Measurements from ENCODE around the gene CDC42EP4. TPM values are rescaled to one million over a fixed set of nuclear protein-coding genes. Genes with fewer than 3 reads are reported as not detected.

The CDC42EP4 gene
- total RNA-seq, 1 experiment from 2014 or later: 25.8 TPM

DNA sequence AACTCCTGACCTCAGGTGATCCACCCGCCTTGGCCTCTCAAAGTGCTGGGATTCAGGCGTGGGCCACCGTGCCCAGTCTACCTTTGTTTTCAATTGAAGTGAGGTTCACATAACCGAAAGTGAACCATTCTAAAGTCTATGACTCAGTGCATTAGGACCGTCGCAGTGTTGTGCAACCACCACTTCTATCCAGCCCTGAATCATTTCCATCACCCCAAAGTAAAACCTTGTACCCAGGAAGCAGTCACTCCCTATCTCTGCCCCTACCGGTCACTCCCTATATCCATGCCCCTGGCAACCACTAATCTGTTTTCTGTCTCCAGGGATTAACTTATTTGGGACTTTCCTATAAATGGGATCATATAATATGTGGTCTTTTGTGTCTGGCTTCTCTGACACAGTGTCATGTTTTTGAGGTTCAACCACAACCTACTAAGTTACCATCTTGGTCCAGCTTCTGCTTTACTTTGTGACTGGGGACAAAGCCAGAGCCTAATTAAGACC is 28.3 kb upstream of the CDC42EP4 start:
- H3K27me3 Mint-ChIP-seq (ENCODE audit: insufficient read depth, unreplicated experiment): no peaks in the 10 kb centered on the region
- ChIA-PET POLR2A (no interaction called here), CTCF (interaction anchor here (1.1 kb wide), 1 partner anchor 9 kb away, joined by 3 read pairs; no protein-coding TSS in a partner anchor)

DNA sequence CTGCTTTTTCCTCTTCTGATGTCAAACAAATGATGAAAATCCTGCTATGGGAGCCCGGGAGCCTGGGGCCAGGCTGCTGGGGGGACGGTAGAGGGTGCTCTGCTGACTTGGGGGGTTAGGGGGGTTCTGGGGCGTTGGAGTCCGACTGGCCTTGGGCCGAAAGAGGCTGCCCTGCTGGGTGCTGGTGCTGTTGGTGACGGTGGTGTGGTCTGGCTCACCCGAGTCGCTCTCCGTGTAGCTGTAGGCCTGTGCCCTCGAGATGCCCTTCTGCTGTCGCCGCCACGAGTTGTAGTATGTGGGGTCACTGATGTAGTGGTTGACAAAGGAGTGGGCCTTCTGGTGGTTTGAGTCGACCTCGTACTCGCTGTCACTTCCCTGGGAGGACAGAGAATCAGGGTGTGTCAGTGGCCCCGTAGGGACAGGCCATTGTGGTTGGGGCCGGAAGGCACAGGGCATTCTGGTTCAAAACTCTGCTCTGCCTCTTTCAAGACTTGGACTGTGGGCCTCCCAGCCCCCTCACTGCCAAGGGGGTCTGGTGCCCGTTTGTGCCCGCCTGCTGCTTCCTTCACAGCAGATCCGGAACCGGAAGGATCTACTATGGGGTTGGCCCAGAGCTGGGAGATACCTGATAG is 26.9 kb upstream of the CDC42EP4 start:
- Histone ChIP-seq H3K9me3 (no peaks in the 10 kb centered on the region), H3K4me3 (ENCODE audit: low read depth, low read length) (no peak overlapping the region), H3K36me3 (ENCODE audit: control insufficient read depth, insufficient read depth, low read length) (no peaks in the 10 kb centered on the region), H3K4me1 (no peaks in the 10 kb centered on the region), H3K27me3 (replicated peaks; ENCODE audit: control insufficient read depth, insufficient read depth, low read length) (no peaks in the 10 kb centered on the region)
- H3K27me3 Mint-ChIP-seq (ENCODE audit: insufficient read depth, unreplicated experiment): no peaks in the 10 kb centered on the region
- H3K27ac Mint-ChIP-seq (ENCODE audit: unreplicated experiment): no peak overlapping the region
- no peaks in the 10 kb centered on the region for H3K36me3 Mint-ChIP-seq (ENCODE audit: insufficient read depth, unreplicated experiment)
- DNase-seq: no peak
- ChIA-PET POLR2A (no interaction called here), CTCF (interaction anchor here (1.1 kb wide), 1 partner anchor 11 kb away, joined by 3 read pairs; no protein-coding TSS in a partner anchor)
- TF ChIP-seq, protein P1, sequence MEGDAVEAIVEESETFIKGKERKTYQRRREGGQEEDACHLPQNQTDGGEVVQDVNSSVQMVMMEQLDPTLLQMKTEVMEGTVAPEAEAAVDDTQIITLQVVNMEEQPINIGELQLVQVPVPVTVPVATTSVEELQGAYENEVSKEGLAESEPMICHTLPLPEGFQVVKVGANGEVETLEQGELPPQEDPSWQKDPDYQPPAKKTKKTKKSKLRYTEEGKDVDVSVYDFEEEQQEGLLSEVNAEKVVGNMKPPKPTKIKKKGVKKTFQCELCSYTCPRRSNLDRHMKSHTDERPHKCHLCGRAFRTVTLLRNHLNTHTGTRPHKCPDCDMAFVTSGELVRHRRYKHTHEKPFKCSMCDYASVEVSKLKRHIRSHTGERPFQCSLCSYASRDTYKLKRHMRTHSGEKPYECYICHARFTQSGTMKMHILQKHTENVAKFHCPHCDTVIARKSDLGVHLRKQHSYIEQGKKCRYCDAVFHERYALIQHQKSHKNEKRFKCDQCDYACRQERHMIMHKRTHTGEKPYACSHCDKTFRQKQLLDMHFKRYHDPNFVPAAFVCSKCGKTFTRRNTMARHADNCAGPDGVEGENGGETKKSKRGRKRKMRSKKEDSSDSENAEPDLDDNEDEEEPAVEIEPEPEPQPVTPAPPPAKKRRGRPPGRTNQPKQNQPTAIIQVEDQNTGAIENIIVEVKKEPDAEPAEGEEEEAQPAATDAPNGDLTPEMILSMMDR (IDR thresholded peaks at IDR 0.05; ENCODE audit: insufficient read depth in 1 of 2, low read depth in 1 of 2, low read length in 1 of 2, severe bottlenecking in 1 of 2, unreplicated experiment in 1 of 2): no peak
- H3K4me3 Mint-ChIP-seq (ENCODE audit: unreplicated experiment): no peak overlapping the region
- BruUV-seq (replicated peaks): no TSS peak
- no peaks in the 10 kb centered on the region for H3K9me3 Mint-ChIP-seq (ENCODE audit: unreplicated experiment)
- no peaks in the 10 kb centered on the region for H3K4me1 Mint-ChIP-seq (ENCODE audit: low read depth, unreplicated experiment)
- intact Hi-C loops (cut with micrococcal nuclease; ENCODE audit: unreplicated experiment): no loop called here

More for the DNA sequence above, 28.3 kb upstream of the CDC42EP4 start:
- no TSS peak for BruUV-seq (replicated peaks)
- H3K9me3 ChIP-seq: no peaks in the 10 kb centered on the region
- H3K27ac Mint-ChIP-seq (ENCODE audit: unreplicated experiment): no peak overlapping the region
- H3K27me3 ChIP-seq (replicated peaks; ENCODE audit: control insufficient read depth, insufficient read depth, low read length): no peaks in the 10 kb centered on the region
- TF ChIP-seq, protein P1 (IDR thresholded peaks at IDR 0.05; ENCODE audit: insufficient read depth in 1 of 2, low read depth in 1 of 2, low read length in 1 of 2, severe bottlenecking in 1 of 2, unreplicated experiment in 1 of 2): no peak
- H3K9me3 Mint-ChIP-seq (ENCODE audit: unreplicated experiment): no peaks in the 10 kb centered on the region
- H3K36me3 Mint-ChIP-seq (ENCODE audit: insufficient read depth, unreplicated experiment): no peaks in the 10 kb centered on the region
- H3K4me1 ChIP-seq: no peaks in the 10 kb centered on the region
- intact Hi-C loops (cut with micrococcal nuclease; ENCODE audit: unreplicated experiment): no loop called here
- no peak for DNase-seq
- no peaks in the 10 kb centered on the region for H3K36me3 ChIP-seq (ENCODE audit: control insufficient read depth, insufficient read depth, low read length)
- no peaks in the 10 kb centered on the region for H3K4me1 Mint-ChIP-seq (ENCODE audit: low read depth, unreplicated experiment)
- no peak overlapping the region for H3K4me3 Mint-ChIP-seq (ENCODE audit: unreplicated experiment)
- no peak overlapping the region for H3K4me3 ChIP-seq (ENCODE audit: low read depth, low read length)

DNA sequence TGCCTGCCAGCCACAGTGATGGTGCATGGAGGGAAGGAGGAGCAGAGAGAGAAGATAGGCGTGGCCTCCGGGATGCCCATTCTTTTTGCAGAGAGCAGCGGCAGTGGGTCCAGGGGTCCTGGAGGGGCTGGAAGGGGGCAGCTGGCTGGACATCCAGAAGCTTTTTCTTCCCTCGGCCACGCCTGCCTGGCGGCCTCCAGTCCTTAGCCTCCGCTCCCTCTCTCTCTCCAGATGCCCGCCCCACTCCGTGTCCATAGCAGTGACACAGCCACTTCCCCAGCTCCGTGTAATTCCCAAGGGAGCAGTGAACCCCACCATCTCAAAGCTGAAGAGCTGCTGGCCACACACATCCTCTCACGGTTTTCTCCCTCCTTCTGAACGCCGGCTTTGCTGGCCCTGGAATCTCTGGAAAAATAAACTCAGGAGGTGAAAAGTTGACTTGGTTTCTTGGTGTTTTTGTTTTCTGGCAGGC is 26.3 kb upstream of the CDC42EP4 start:
- POLR2A ChIA-PET: no interaction called here
- no peaks in the 10 kb centered on the region for H3K4me1 Mint-ChIP-seq (ENCODE audit: low read depth, unreplicated experiment)

More for the DNA sequence above, 26.3 kb upstream of the CDC42EP4 start:
- CTCF ChIA-PET: no interaction called here
- Histone ChIP-seq H3K4me3 (ENCODE audit: low read depth, low read length) (no peak overlapping the region), H3K36me3 (ENCODE audit: control insufficient read depth, insufficient read depth, low read length) (no peaks in the 10 kb centered on the region), H3K9me3 (no peaks in the 10 kb centered on the region), H3K4me1 (no peaks in the 10 kb centered on the region), H3K27me3 (replicated peaks; ENCODE audit: control insufficient read depth, insufficient read depth, low read length) (no peaks in the 10 kb centered on the region)
- intact Hi-C loops (cut with micrococcal nuclease; ENCODE audit: unreplicated experiment): no loop called here
- no peaks in the 10 kb centered on the region for H3K9me3 Mint-ChIP-seq (ENCODE audit: unreplicated experiment)
- H3K4me3 Mint-ChIP-seq (ENCODE audit: unreplicated experiment): no peak overlapping the region
- H3K36me3 Mint-ChIP-seq (ENCODE audit: insufficient read depth, unreplicated experiment): no peaks in the 10 kb centered on the region
- no peaks in the 10 kb centered on the region for H3K27me3 Mint-ChIP-seq (ENCODE audit: insufficient read depth, unreplicated experiment)
- no peak for DNase-seq
- BruUV-seq (replicated peaks): no TSS peak
- no peak overlapping the region for H3K27ac Mint-ChIP-seq (ENCODE audit: unreplicated experiment)
- TF ChIP-seq, protein P1 (IDR thresholded peaks at IDR 0.05; ENCODE audit: insufficient read depth in 1 of 2, low read depth in 1 of 2, low read length in 1 of 2, severe bottlenecking in 1 of 2, unreplicated experiment in 1 of 2): no peak

Data from Caco-2 (cell line).